Activated naive CD4-positive, alpha-beta T cell treated with Interleukin-2 at 50 U/mL for 16 hours (primary cell): Measurements from ENCODE around the gene ANKRD65.
"Not testable (repeated sequence)": the region's sequence is repeated elsewhere in the genome, so short reads cannot be mapped to it uniquely, and the experiment has no call there.

Experiments used
- DNase-seq: peaks from one replicate; pipeline ENCODE4 v3.0.0-alpha.2; 2020

The ANKRD65 gene

DNA sequence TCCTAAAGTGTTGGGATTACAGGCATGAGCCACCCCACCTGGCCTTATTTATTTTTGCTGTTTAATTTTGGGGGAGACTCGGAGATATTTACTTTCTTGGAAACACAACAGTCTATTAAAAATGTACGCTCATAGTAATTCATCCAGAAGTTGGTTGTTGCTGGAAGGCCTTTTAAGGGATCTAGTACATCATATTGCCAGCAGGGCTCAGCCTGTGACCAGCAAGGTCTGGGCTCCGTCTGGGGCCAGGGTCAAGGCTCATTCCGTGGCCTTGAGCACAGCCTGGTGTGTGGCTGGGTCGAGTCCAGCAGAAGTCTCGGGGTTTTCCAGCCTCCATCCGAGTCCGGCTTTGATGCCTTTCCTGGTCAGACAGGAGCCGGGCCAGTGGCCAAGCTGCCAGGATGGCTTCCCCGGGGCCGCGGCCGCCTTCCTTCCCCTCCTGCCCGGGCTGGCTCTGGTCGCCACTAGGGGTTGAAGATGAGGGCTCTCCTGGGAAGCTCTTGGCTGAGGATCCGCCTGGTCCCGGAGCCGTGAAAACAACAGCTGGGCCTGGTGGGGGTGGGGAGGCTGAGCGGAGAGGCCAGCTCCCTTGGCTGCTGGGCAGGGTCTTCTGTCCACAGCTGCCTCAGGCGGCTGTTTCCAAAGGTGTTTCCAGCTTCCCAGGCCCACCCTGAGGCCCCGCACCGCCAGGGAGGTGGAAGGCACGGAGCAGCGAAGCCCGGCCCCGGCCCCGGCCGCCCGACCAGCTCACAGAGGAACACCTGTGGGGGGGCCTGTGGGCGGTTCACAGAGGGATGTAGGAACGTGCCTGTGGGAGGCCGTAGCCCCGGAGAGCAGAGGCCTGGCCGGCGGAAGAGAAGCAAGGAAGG is 9.3 kb upstream of the ANKRD65 start:
- no peak for DNase-seq

DNA sequence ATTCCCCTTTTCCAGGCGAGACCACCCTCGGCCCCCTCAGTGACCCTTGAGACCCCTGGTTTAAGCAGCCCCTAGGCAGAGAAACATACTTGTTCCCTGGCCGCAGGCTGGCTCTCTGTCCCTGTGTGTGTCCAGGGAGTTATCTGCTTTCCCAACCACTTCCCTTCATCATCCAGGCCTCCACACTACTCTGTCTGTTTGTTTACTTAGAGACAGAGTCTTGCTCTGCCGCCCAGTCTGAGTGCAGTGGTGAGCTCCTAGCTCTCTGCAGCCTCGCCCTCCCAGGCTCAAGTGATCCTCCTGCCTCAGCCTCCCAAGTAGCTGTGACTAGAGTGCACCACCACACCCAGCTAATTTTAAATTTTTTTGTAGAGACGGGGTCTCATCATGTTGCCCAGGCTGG is 8.6 kb upstream of the ANKRD65 start:
- no peak for DNase-seq

DNA sequence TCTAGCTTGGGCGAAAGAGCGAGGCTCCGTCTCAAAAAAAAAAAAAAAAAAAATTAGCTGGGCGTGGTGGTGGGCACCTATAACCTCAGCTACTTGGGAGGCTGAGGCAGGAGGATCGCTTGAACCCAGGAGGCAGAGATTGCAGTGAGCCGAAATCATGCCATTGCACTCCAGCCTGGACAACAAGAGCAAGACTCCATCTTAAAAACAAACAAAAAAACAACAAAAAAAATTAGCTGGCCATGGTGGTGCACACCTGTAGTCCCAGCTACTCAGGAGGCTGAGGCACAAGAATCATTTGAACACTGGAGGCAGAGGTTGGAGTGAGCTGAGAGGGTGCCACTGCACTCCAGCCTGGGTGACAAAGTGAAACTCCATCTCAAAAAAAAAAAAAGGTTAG is 7.9 kb upstream of the ANKRD65 start:
- not testable (repeated sequence) for DNase-seq

DNA sequence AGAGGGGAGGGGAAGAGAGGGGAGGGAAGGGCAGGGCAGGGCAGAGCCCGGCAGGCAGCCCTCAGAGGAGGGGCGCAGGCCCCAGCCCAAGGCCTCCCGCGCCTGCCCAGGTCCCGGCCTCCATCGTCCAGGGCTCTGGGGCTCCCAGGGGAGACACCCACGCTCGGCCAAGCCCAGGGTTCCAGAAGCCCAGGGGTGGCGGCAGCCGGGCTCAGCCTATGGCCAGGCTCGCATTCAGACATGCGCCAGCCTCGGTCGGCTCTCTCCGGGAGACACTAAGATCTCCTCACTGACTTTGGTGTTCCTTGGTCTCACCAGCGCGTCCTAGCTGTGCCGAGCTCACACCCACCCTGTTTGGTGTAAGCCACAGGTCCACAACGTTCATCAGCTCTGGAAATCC is 7.1 kb upstream of the ANKRD65 start:
- DNase-seq = no peak

DNA sequence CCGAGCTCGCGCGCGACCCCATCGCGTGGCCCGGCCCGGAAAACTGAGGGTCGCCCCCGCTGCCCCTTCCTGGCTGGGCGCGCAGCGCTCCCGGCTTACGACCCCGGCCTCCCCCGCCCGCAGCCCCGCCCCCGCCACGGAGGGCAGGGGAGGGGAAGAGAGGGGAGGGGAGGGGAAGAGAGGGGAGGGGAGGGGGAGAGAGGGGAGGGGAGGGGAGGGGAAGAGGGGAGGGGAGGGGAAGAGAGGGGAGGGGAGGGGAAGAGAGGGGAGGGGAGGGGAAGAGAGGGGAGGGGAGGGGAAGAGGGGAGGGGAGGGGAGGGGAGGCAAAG is 6.7 kb upstream of the ANKRD65 start:
- DNase-seq = no peak

DNA sequence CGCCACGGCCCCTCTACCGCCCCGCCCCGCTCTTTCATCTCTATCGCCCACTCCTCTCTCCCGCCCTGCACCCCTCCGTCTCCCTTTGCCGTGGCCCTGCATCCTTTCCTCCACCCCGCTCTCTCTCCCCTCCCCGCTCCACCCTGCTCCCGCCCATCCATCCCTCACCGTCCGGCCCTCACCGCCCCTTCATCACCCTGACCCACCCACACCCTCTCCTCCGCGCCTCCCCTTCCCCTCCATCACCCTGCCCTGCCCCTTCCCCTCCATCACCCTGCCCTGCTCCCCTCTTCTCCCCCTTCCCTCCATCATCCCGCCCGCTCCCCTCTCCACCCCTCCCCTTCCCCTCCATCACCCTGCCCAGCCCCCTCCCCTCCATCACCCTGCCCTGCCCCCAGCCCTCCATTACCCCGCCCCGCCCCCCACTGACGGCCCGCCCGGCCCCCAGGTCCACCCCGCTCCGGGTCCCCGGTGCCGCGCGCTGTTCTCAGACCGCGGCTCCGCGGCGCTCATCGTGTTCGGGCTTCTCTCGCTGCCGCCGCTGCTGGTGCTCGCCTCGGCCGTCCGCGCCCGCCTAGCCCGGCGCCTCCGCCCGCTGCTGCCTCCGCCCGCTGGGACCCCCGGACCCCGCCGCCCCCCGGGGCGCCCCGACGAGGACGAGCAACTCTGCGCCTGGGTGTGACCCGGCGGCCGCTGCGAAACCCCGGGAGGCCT is 6.2 kb upstream of the ANKRD65 start:
- no peak for DNase-seq

DNA sequence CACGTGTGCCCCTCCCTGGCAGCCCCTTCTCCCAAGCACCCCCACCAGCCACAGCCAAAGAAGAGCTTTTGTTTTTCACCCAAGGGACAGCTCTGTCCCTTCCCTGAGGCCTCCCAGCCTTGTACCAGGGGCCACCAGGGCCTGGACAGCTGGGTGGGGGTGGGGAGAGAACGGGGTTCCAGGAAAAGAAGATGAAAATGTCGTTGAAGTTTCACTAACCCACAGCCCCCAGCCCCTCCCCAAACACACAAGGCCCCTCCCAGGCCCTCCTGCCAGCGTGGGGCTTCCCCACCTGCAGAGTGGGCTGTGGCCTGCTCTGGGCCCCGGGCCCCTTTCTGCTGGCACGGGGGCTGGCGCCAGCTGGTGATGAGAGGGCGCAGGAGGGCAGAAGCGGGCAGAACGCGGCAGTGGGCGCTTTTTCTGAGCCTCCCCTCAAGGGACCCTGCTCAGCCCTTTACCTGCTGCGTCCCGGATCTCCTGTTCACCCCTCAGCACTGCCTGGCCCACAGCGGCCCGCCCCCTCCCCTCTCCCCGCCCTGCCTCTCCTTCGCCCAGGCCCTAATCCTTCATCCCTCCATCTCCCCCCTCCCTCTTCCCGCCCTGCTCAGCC is 5.5 kb upstream of the ANKRD65 start:
- DNase-seq = no peak

DNA sequence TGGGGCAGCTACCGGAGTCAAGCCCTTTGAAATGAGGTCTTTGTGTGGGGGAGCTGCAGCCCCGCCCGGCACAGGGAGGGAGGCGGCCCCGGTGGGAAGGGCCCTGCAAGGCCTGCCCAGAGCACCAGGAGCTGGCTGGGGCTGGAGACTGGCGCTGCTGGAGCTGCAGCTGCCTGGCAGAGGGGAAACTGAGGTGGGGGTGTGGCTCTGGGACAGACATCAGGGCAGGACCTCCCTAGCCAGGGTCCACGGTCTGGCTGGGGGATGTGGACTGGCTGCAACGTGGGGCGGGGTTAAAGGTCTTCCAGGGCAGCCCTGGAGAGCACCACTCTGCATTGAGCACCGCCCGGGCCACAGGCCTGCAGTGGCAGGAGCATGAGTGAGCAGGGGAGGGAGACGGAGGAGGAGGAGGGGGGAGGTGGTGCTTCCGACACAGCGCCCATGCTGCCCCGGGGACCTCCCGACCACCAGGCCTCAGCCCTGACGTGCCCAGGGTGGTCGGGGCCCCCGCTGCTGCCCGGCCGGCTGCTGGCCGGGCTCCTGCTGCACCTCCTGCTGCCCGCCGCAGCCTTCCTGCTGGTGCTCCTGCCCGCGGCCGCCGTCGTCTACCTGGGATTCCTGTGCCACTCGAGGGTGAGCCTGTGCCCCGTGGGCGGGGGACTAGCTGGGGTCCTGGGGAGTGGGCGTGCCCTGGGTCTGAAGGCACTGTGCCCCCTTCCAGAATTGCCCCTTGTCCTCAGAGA is 4.8 kb upstream of the ANKRD65 start:
- DNase-seq = no peak

DNA sequence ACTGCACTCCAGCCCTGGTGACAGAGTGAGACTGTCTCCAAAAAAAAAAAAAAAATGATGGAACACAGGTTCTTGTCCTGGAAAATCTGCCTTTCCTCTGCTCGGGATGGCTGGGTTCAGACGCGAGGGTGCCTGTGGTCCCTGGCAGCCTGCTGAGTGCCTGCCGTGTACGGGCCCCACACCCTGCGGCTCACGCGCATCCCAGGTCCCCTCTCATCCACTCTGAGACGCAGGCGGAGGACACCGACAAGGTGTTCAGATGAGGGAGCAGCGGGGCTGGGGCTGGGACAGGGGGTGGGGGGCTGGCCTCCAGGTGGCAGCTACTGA is 4.3 kb upstream of the ANKRD65 start:
- no peak for DNase-seq

DNA sequence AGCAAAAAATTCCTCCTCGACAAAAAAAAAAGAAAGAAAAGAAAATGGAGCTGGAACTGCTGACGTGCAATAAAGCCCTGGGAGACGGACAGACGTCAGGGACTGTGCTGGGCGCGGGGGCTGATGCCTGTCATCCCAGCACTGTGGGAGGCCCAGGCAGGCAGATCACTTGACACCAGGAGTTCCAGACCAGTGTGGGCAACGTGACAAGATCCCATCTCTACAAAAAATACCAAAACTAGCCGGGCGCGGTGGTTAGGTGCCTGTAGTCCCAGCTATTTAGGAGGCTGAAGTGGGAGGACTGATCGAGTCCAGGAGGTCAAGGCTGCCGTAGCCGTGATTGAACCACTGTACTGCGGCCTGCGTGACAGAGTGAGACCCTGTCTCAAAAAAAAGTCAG is 3.6 kb upstream of the ANKRD65 start:
- DNase-seq = no peak

DNA sequence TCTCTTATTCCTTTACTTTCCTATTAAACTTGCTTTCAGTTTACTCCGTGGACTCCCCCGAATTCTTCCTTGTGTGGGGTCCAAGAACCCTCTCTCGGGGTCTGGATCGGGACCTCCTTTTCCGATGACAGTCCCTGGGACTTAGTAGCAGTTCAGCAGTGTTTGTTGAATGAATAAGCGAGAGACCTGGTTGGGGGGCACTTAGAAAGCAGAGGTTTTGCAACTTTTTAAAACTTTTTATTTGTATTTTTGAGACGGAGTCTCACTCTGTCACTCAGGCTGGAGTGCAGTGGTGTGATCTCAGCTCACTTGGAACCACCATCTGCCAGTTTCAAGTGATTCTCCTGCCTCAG is 2.1 kb upstream of the ANKRD65 start:
- no peak for DNase-seq

DNA sequence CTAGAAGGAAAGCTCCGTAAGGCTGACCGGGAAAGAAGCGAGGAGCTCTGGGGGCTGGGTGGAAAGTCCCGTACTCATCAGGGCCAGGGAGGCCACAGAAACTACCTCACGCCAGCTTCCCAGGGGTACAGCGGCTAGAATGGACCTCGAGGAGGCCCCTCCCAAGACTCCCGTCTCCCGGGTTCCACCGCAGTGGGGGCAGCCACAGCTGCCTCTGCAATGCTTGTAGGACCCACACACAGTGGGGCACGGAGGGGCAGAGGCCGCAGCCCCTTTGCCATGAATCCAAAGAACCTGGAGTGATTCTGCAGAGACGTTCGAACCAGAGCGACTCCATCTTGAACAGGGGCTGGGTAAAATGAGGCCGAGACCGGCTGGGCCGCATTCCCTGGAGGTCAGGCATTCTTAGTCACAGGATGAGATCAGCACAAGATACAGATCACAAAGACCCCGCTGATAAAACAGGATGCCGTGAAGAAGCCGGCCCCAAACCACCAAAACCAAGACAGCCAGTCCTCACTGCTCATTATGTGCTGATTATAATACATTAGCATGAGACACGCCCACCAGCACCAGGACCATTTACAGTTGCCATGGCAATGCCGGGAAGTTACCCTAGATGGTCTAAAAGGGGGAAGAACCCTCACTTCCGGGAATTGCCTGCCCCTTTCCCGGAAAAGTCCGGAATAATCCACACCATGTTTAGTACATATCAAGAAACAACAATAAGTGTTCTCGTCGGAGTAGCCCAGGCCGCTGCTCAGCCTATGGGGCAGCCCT is 1.6 kb upstream of the ANKRD65 start:
- DNase-seq = no peak

DNA sequence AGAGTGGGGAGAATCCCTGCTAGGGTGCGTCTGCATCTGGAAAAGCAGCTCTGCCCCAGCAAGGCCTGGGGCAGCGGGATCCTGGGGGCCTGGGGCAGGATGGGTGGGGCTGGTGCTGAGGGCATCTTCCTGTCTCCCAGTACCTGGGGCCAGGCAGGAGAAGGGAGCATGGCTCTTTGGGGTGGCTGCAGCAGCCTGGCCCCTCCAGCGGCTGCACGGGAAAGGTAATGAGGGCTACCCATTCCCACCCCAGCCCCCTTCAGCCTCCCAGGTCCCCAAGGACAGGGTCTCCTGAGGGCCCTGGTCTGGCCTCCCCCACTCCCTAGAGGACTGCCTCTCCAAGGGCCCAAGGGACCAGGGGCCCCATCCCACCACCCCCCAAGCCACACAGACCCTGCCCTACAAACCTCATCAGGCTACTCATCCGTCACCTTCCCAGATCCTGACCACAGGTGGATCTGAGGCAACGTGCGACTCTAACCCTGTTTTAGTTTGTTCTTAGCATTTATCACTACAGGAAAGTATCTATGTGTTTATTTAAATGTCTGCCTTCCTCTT is 910 bp upstream of the ANKRD65 start:
- DNase-seq = no peak

DNA sequence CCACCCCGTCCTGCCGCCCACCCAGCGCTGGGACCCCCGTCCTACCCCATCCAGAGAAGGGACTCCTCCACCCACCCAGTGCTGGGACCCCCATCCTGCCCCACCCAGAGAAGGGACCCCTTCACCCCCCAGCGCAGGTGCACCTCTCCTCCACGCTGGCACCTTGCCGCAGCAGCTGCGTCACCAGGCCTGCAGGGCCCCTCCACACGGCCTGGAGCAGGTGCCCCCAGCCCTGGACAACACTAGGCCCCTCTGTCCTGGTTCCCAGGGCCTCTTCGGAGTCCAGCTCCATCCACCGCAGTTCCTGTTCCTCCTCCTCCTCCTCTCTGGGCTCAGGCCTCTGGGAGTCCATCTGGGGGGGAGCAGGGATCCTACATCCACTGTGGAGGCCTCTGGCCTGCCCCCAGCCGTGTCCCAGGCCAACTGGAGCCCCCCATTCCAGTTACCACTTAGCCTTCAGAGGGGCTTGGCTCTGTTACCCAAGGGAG is 378 bp downstream of the ANKRD65 start:
- DNase-seq = no peak

DNA sequence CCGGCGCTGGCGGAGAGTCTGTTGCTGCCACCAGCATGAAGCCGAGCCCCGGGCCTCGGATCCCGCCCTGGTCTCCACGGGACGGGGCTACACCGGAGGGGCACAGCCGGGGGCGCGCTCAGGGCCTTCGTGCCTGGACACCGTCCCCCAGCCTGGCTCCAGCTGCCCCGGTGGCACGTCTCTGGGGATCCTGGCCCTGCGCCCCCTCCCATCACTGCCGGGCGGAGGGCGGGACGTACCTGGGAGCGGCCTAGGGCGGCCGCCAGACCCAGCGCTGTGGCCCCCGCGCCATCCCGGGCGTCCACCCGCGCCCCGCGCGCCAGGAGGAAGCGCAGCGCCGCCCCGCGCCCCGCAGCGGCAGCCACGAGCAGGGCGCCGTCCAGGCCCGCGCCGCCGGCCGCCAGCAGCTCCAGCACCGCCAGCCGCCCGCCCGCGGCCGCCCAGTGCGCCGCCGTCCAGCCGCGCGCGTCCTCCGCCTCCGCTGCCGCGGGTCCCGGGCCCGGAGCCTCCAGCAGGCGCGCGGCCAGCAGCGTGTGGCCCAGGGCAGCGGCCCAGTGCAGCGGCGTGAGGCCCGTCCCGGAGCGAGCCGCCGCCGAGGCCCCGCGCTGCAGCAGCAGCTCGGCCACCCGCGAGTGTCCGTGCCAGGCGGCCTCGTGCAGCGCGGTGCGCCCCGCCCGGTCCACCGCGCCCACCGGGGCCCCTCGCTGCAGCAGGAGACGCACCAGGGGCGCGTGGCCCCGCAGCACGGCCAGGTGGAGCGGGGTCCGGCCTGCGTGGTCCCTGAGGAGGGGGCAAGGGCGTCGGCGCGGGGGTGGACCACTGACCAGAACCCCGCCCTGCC is 1.0 kb downstream of the ANKRD65 start:
- no peak for DNase-seq

DNA sequence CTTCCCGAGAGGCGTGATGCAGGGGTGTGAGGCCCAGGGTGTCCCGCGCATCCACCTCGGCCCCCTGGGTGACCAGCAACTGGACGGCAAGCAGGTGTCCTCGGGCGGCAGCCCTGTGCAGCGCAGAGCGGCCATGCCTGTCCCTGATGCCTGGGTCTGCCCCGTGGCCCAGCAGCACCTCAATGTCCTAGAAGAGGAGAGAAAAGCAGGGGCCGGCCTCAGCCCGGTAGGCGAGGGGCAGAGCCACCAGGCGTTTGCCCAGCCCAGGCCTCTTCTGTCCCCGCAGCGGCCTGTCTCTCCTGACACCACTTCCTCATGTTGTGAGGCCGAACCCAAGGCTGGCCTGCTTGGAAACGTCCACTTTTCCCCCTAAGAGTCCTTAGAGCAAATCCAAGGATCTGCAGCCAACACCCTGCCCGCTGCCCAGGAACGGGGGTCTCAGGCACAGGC is 1.7 kb downstream of the ANKRD65 start:
- no peak for DNase-seq

DNA sequence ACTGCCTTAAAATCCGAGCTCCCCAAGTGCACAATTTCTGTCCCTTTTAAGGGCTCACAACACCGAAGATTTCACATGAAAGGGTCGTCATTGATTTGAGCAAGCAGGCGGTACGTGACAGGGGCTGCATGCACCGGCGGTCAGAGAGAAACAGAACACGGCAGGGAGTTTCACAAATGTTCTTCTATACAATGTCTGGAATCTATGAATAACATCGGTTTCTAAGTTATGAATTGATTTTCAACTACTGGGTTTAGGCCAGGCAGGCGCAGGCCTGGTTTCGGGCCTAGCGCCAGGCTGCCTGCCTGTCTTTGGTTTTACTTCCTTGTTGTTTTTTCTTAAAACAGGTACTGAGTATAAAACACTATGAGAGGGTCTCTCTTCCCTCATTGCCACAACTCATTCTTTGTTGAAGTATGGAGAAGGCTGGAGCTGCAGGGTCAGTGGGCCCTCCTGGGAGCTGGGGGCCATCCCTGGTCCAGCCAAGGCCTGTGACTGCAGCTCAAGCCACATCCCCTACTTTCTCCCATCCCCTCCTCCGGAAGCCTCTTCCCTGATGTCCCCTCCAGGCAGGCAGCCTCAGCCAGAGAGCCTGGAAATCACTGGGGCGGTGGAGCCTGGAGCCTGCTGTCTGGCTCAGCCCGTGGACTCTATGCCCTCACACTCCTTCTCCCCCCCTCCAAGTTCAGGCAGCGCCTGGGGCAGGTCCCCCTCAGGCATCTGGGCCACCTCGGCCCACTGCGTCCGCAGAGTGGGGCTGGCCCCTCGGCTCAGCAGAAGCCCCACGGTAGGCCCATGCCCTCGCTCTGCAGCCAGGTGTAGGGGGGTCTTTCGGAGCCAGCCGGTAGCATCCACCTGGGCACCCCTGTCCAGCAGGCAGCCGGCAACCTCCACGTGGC is 2.4 kb downstream of the ANKRD65 start:
- DNase-seq = no peak

DNA sequence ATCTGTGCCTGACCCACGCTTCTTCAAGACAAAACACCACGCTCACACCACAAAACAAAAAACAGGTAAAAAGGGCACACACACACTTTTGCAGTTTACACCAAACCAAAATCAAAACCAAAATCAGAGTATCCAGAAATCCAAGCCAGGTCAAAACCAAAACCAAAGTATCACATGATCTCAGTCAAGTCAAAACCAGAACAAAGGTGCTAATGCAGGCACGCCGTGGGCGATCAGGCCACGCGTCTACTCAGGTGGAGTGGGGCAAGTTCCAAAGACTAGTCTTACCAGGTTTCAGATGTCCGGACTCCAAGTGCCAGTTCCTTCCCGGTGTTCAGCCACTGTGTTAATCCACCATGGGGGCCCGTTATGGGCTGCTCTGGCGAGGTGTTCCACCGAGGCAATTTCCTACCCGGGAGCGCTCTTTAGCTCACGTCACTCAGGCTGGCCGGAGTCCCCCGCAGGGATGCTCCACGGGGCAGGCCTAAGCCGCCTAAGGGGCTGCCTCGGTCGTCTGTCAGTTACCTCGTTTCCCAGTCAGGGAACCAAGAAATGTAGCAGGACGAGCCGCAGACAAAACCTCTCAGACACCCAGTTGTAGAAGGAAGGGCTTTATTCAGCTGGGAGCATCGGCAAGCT is 3.1 kb downstream of the ANKRD65 start:
- not testable (repeated sequence) for DNase-seq

DNA sequence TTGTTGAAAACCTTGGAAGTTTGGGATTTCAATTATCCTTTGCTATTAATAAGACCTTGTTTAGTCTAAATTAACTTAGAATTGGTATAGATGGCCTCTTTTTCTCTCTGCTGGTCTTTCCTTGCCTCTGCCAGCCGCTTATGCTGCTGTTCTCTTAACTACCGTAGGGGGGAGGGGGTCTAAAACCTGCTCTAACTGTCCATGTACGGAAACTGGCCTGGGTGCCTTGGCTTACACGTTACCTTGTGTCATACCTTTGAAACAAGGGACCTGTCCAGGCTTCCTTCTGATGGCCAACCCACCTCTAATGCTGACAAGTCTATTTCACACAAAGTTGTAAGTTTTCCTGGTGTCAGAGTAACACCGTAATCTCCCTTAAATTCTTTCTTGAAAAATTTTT is 3.7 kb downstream of the ANKRD65 start:
- DNase-seq = not testable (repeated sequence)

DNA sequence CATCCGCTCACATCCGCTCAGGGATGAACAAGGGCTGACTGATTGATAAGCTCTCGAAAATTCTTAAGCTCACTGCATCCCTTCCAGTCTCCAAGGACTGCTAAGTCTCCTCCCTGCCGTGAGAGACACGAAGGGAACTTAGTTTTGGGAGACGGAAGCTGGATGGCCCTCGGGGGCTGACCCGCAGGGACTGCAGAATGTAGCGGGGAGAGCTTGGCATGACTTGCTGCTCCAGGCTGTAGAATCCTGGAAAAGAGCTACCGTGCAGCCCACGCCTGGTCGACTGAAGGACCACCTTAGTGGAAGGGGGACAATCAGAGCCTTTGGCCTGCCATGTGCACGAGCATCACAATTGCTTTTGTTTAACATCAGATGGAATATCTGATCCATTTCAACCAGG is 5.3 kb downstream of the ANKRD65 start:
- DNase-seq = no peak
